Esophagus squamous epithelium (tissue), 4 donors: ENCODE data around the gene RUVBL2.

ENCODE experiments used
- POLR2A ChIP-seq, 4 donors: fragments of 450-650 bp; IDR thresholded peaks; one replicate each; pipeline ENCODE4 v1.6.1; 2017; ENCODE audit warnings: antibody characterized with exemption in 4 of 4, mild to moderate bottlenecking in 4 of 4, moderate library complexity in 3 of 4
- TF ChIP-seq, protein P1 (sequence below), 6 experiments: fragments of 450-650 bp in 4 of 6; fragments of 200-600 bp in 2 of 6; sonication (generic) in 2 of 6; IDR thresholded peaks; one replicate each; pipeline ENCODE4 v1.5.1; 2016 to 2019; ENCODE audit warnings: antibody characterized with exemption in 6 of 6, mild to moderate bottlenecking in 4 of 6, moderate library complexity in 4 of 6

DNA sequence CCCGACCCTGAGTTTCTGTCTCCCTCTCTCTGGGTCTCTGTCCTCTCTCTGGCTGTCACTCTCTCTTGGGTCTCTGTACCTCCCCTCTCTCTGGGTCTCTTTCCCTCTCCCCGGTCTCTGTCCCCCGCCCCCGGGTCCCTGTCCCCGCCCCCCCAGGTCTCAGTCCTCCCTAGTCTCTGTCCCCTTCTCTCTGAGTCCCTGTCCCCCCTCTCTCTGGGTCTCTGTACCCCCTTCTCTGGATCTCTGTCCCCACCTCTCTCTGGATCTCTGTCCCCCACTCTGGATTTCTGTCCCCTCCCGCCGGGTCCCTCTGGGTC, 30.9 kb upstream of the RUVBL2 start:
- TF ChIP-seq, protein P1, sequence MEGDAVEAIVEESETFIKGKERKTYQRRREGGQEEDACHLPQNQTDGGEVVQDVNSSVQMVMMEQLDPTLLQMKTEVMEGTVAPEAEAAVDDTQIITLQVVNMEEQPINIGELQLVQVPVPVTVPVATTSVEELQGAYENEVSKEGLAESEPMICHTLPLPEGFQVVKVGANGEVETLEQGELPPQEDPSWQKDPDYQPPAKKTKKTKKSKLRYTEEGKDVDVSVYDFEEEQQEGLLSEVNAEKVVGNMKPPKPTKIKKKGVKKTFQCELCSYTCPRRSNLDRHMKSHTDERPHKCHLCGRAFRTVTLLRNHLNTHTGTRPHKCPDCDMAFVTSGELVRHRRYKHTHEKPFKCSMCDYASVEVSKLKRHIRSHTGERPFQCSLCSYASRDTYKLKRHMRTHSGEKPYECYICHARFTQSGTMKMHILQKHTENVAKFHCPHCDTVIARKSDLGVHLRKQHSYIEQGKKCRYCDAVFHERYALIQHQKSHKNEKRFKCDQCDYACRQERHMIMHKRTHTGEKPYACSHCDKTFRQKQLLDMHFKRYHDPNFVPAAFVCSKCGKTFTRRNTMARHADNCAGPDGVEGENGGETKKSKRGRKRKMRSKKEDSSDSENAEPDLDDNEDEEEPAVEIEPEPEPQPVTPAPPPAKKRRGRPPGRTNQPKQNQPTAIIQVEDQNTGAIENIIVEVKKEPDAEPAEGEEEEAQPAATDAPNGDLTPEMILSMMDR (IDR thresholded peaks at IDR 0.05), result no peak
- no peak for TF ChIP-seq POLR2A (IDR thresholded peaks at IDR 0.05)
